ENCODE data around the gene TP53.

Gene TP53

DNA sequence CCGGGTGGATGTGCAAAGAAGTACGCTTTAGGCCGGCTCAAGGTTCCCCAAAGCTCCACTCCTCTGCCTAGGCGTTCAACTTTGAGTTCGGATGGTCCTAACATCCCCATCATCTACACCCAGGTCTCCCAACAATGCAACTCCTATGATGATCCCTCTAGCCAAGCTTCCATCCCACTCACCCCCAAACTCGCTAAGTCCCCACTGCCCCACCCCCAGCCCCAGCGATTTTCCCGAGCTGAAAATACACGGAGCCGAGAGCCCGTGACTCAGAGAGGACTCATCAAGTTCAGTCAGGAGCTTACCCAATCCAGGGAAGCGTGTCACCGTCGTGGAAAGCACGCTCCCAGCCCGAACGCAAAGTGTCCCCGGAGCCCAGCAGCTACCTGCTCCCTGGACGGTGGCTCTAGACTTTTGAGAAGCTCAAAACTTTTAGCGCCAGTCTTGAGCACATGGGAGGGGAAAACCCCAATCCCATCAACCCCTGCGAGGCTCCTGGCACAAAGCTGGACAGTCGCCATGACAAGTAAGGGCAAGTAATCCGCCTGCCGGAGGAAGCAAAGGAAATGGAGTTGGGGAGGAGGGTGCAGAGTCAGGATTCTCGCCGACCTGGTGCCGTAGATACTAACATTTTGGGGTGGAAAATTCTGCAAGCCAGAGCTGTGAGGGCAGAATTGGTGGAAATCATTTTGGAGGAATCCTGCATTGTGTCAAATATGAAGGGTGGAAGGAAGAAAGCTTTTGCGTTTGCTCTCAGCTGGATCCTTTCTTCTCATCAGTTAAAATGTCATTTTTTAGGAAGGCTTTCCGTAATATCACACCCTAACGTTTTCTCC, at the start of gene TP53:
Gene TP53 (minus strand): TSS at position 419 of the 836 bp plus-strand sequence. CDS start 10,896 bp downstream, outside the sequence.
- peak; percentile 90 for DNase-seq (ENCODE audit: low spot score)

GRCh38 chr17:7732981-7733539, 45.8 kb upstream of the TP53 start:
- DNase-seq (ENCODE audit: low spot score): no peak

GRCh38 chr17:7729816-7730215, 42.5 kb upstream of the TP53 start:
- DNase-seq (ENCODE audit: low spot score): no peak

DNA sequence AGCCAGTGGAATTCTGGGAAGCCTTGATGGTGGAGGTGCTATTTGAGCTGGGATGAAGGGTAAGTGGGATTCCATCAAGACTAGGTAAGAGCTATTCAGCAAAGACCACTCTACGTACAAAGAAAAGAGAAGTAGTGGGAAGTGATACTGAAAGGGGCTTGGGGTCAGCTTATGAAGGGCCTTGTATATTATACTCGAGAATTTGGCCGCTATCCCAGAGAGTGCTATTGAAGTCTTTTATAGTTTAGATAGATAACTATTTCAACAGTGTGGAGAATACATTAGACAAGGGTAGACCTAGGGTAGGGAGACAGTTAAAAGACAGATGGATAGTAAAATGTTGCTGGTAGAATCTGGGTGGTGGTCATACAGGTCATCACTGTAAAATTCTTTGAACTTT, 40.6 kb upstream of the TP53 start:
- DNase-seq (ENCODE audit: low spot score): no peak

- DNase-seq (ENCODE audit: low spot score): no peak
Measured at GRCh38 chr17:7721612-7722011, 34.3 kb upstream of the TP53 start.

DNA sequence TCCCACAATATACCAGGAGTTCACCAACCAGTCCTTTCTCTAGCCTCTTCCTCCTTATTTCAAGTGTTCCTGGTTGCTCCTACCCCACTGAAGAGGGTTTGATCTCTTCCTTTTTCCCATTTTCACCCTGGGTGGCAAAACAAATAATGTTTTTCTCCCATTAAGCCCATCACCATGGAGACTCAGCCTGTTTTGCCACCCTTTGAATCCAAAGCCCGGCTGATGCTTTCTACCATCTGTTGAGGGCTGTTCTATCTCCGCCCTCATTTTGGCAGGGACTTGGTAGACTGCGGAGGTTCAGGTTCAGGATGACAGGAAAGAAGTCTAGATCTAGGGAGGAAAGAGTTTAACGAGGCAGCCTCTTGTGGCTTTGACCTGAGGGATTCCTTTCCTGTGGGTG, 32.8 kb upstream of the TP53 start:
- DNase-seq (ENCODE audit: low spot score): no peak

DNA sequence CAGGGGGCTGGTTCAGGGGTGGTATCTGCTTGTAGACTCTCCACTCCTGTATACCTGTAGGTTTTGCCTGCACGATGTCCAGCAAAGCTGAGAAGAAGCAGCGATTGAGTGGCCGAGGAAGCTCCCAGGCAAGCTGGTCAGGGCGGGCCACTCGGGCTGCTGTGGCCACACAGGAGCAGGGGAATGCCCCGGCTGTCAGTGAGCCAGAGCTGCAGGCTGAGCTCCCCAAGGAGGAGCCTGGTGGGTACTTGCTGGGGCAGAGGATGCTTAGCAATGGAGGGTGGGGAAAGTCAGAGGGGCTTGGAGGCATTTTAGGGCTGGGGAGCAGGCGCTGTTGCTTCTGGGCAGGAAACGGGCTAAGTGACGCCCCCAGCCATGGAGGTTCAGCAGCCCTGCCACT, 32.4 kb upstream of the TP53 start:
- no peak for DNase-seq (ENCODE audit: low spot score)

DNA sequence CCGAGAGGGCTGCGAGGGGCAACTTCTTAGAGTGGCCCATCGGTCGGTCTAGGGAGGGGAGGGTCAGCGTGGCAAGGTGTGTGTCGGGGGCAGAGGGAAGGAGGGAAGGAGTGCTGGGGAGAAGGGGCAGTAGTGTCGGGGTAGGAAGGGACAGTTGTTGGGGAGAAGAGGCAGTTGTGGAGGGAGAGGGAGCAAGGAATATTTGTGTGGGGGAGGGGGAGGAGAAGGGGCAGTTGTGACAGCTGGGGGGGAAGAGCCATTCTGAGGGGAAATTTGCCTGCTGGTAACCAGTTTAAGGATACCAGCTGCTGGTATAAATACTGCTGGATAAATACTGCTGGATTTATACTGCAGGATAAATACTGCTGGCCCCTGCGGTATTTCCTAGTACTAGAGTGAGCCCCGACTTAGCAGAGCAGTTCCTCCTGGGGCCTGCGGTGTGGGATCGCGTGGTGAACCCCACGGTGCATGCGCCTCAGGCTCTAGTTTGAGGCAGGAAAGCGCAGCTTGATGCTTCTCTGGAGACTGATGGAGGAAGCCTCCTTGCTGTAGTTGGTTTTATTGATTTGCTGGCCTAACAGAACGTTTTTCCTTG, 30.6 kb upstream of the TP53 start:
- DNase-seq (ENCODE audit: low spot score): peak; percentile 7

GRCh38 chr17:7716901-7717755, 29.8 kb upstream of the TP53 start, which contains the start of gene DNAH2:
DNAH2 (plus strand) TSS chr17:7717744; CDS start chr17:7719735, 1,991 bp downstream.
- no peak for DNase-seq (ENCODE audit: low spot score)

DNA sequence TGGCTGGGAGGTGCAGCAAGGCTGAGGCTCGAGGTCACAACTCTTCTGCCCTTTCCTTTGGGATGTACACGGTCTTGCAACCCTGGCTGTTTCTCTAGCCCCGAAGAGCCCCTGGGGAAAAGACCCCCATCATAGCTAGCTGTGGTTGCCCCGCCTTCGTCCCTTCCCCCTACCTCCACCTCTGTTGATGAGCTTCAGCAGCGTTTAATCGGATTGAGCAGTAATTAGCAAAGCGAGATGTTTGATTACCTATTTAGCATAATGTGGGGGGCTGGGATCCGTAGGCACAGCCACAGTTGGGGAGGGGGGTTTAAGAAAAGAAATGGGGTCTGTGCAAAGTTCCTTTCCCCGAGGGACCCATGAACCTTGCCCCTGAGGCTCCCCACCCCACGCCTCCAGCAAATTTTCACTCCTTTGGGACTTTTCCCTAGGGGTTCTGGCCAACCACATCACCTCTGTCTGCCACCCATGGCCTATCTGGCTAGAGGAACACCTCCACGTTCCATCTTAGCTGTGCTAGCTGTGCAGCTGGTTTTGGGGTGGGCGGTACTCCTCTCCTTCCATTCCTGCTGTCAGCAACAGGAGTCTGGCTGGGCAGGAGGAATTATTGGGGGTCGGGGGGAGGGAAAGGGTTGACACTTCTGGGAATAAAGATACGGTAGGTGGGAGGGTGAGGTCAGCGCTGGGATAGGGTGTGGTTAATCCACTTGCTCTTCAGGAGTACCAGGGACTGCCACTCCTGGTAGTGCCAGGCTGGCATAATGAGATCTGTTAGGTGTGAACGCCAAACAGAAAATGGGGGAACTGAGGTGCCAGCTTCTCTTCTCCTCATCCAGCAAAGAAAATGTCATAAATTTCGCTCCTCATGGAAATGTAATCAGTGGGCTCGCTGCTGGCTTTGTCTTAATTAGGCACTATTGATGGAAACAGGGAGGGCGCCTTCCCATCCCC, 28.9 kb upstream of the TP53 start:
- DNase-seq (ENCODE audit: low spot score): no peak

DNA sequence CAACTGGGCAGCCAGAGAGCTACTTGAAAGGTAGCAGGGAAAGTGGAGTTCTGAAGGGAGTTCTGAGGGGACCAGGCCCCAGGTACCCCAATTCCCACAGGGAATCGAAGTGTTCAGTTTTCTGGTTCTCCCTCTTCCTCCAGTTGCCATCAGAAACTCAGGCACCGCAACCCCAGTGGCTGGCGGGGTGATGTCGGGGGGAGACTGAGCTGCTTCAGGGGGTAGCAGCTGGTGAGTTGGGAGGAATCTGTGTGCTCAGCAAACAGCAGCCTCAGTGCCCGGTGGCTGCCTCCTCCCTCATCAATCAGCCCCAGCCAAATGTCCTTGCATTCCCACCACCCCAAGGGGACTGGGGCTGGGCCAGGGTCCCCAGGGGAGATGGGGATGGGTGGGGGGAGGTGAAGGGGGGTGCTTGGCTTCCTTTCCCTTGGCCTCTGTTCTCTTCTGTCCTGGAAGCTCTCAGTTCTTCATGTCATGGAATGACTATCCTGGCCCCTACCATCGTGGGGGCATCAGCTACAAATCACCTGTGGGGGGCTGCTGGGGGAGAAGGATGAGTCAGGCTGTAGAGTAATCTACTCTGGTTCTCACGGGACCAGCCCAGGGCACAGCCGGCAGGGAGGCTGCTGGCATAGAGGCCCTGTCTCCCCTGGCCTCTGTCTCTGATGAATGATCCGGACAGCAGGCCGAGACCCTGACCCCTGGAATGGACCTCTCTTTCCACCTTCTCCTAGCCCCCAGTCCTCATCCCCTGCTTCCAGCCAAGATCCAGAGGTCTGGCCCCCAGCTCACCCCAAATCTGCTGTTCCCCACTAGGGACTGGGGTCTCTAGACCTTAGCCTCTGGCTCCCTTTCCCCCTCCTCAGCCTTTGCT, 27.7 kb upstream of the TP53 start:
- DNase-seq (ENCODE audit: low spot score): no peak

DNA sequence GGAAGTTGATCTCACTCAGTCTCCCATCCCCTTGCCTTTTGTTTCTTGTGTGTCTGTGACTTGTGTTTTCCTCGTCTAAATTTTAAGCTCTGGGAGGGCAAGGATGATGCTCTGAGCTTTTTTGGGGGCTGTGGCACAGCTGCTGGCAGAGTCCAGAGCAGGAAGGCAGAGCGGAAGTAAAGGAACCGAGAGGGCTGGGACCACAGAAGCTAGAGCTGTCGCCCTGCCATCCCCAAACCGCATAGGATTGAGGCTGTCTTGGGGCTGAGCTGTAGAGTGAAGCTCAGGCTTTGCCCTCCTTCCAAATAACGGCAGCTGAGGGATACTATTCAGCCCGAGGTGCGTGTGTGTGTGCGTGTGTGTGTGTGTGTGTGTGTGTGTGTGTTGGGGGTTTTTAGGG, 26.5 kb upstream of the TP53 start:
- DNase-seq (ENCODE audit: low spot score): no peak

DNA sequence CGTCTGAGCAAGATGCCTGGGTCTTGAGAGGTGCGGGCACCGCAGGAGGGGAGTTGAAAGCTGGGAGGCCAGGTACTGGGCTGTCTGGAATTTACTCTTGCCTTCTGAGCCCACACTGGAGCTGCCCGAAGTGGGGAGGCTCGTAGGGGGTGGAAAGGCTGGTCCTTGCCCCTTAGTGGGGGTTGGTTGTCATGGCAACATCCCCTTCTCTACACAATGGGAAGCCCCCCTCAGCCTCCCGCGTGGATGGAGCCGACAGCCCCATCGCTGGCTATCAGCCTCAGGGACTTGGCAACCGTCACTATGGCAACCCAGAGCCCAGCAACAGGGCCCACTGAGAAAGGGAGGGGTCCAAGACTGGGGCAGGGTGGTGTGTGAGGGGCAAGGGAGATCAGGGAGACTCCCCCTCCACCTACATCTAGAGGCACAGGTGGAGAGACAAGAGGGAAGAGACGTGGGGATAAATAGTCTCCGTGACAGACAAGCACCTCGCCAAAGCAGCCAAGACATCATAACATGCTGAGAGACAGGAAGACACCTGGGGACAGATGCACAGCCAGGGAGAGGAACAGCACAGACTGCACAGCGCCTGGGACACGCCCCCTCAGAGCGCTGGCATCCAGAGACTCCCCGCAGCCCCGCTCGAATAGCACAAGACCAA, 25.0 kb upstream of the TP53 start:
- DNase-seq (ENCODE audit: low spot score): no peak

- no peak for DNase-seq (ENCODE audit: low spot score)
Measured at GRCh38 chr17:7711051-7711755, 23.9 kb upstream of the TP53 start.

DNA sequence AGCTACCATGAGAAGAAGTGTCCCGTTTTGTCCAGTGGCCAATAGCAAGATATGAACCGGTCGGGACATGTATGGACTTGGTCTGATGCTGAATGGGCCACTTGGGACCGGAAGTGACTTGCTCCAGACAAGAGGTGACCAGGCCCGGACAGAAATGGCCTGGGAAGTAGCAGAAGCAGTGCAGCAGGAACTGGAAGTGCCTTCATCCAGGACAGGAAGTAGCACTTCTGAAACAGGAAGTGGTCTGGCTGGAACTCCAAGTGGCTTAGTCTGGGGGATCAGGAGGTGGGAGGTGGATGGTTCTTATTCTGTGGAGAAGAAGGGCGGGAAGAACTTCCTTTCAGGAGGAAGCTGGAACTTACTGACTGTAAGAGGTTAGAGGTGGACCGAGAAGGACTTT, 23.0 kb upstream of the TP53 start:
- no peak for DNase-seq (ENCODE audit: low spot score)

DNA sequence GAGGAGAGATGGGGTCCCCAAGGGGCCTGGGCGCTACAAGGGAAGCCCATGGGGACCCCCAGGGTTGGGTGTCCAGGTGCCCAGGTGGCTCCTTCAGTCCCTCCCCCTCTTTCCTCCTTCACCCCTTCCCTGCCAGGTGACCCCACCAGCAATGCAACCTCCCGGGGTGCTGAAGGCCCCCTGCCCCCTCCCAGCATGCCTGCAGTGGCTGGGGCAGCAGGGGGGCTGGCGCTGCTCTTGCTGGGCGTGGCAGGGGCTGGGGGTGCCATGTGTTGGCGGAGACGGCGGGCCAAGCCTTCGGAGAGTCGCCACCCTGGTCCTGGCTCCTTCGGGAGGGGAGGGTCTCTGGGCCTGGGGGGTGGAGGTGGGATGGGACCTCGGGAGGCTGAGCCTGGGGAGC, 21.7 kb upstream of the TP53 start:
- no peak for DNase-seq (ENCODE audit: low spot score)

DNA sequence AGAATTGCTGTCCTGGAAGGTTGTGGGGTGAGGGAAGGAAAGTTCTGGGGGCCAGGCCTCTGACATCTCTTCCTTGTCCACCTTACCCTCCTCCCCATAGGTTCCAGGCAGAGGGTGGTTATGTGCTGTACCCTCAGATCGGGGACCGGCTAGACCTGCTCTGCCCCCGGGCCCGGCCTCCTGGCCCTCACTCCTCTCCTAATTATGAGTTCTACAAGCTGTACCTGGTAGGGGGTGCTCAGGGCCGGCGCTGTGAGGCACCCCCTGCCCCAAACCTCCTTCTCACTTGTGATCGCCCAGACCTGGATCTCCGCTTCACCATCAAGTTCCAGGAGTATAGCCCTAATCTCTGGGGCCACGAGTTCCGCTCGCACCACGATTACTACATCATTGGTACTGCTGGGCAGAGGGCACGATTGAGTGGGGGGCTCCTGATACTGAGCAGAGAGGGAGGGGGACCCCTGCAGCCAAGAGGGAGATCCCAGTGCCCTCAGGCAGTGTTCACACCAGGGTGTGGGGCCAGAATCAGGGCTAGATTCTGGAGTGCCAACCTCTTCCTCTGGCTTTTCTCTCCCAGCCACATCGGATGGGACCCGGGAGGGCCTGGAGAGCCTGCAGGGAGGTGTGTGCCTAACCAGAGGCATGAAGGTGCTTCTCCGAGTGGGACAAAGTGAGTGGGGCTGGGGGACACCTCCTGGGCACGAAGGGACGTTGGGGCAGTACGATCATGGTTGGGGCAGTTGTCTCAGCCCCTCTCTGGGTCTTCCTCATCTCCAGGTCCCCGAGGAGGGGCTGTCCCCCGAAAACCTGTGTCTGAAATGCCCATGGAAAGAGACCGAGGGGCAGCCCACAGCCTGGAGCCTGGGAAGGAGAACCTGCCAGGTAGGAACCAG, 20.8 kb upstream of the TP53 start:
- no peak for DNase-seq (ENCODE audit: low spot score)

DNA sequence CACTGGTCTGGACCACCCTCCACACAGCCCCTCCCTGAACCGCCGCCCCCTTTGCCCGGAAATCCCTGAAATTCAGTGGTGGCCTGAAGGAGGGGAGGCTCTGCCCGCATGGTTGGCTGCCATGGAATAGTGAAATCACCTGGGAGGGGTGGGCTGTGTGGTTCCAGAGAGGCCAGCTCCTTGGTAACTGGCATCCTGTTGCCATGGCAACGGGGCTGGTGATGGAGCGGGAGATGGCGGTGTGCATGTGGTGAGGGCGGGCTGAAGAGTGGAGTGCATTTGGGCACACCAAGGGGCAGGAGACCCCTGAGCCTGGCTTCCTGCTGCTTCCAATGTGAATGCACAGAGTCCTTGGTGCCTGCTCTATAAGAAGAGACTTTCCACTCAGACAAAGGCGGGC, 20.2 kb upstream of the TP53 start:
- DNase-seq (ENCODE audit: low spot score): no peak

All from CD4-positive, alpha-beta T cell treated with Interleukin-2 at 100 ng/mL for 4 hours (primary cell).